ENCODE results near the gene SGSM2. TPM values are rescaled to one million over a fixed set of nuclear protein-coding genes. Genes with fewer than 3 reads are reported as not detected.

SGSM2 gene
- total and polyA plus RNA-seq, 2 of the 13 experiments (the other 11 are each of a cell fraction or from before 2014, with no cell fraction given), result 30.4 to 51.3 TPM

- Histone ChIP-seq H3K27me3 (ENCODE audit: control insufficient read depth in 1 of 2, insufficient read depth in 2 of 2, low read length in 2 of 2) (no peaks in the 10 kb centered on the region), H3K9me3 (ENCODE audit: low read length) (no peaks in the 10 kb centered on the region), H2AFZ (ENCODE audit: low read length) (no peak overlapping the region), H3K9ac (ENCODE audit: insufficient read depth, low read depth, low read length) (no peak overlapping the region), H3K4me2 (ENCODE audit: low read depth, low read length) (no peak overlapping the region), H3K79me2 (ENCODE audit: insufficient read depth, low read length) (peaks cover 4% of the 10 kb centered on the region), H3K4me3 (replicated peaks in 1 of 3; ENCODE audit: insufficient read depth in 1 of 3, low read depth in 2 of 3, low read length in 3 of 3) (no peak overlapping the region), H3K27ac (ENCODE audit: extremely low read length, insufficient read depth, low read length) (no peak overlapping the region), H3K4me1 (ENCODE audit: insufficient read depth, low read length) (peaks cover 32% of the 10 kb centered on the region), H3K36me3 (replicated peaks in 1 of 2; ENCODE audit: control insufficient read depth in 1 of 2, insufficient read depth in 2 of 2, low read length in 2 of 2) (peaks cover 5 to 15% of the 10 kb centered on the region in 2 experiments; a peak in 2 of 5 replicates), H4K20me1 (ENCODE audit: insufficient read depth, low read length) (peaks cover 16% of the 10 kb centered on the region)
- no peak for DNase-seq (ENCODE audit: low spot score)
- TF ChIP-seq RBM22 (optimal IDR thresholded peaks at IDR 0.05; ENCODE audit: low read length) (peak; percentile 54), THAP11 (CRISPR knock-in tag; IDR thresholded peaks at IDR 0.05) (no peak), SCMH1 (CRISPR knock-in tag; IDR thresholded peaks at IDR 0.05; ENCODE audit: borderline replicate concordance) (no peak)
- in situ Hi-C loops (cut with HindIII; ENCODE audit: extremely low pct_ligation_motif_present, low pct_unique_long_range_greater_than_20kb), result no loop called here
- CTCF ChIA-PET (ENCODE audit: low intra/inter-chr PET ratio, low total read pairs), result no interaction called here
- WGBS (ENCODE audit: low lambda C conversion rate), result 97% methylated on average over 15 of the region's 15 CpGs
- intact Hi-C loops (cut with micrococcal nuclease; ENCODE audit: unreplicated experiment), result no loop called here
- BruUV-seq (replicated peaks), result no TSS peak
- no peak for ATAC-seq
- FAIRE-seq, result no peak
- POLR2A ChIA-PET, result no interaction called here
Observed at GRCh38 chr17:2388683-2389055, 51.4 kb downstream of the SGSM2 start.

DNA sequence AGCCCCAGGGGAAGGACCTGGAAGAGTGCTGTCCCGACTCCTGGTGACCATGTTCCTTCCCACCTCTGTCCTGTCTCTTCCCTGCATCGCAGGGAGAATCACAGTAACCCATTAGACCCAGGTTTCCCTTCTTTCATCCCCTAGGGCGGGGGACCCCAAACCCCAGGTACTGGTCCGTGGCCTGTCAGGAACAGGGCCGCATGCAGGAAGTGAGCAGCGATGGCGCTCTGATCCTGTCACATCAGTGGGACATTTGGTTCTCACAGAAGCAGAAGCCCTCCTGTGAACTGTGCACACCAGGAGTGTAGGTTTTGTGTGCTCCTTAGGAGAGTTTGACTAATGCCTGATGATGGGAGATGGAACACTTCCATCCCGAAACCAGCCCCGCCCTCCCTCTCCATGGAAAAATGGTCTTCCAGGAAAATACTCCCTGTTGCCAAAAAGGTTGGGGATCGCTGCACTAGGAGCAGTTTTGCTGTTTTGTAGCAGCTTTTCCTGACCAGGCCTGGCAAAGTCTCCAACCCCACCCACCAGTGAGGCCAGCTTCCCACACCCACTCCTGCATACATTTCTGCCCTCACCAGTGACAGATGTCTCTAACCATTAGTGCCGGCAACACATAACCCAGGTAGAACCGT is 53.0 kb downstream of the SGSM2 start:
- no peak for ATAC-seq
- ChIA-PET POLR2A (no interaction called here), CTCF (ENCODE audit: low intra/inter-chr PET ratio, low total read pairs) (no interaction called here)
- 100% methylated on average over 9 of the region's 12 CpGs for WGBS (ENCODE audit: low lambda C conversion rate)
- Histone ChIP-seq H3K4me2 (ENCODE audit: low read depth, low read length) (no peak overlapping the region), H3K4me3 (replicated peaks in 1 of 3; ENCODE audit: insufficient read depth in 1 of 3, low read depth in 2 of 3, low read length in 3 of 3) (no peak overlapping the region), H3K4me1 (ENCODE audit: insufficient read depth, low read length) (peaks cover 35% of the 10 kb centered on the region), H2AFZ (ENCODE audit: low read length) (no peak overlapping the region), H4K20me1 (ENCODE audit: insufficient read depth, low read length) (peaks cover 20% of the 10 kb centered on the region), H3K27me3 (ENCODE audit: control insufficient read depth in 1 of 2, insufficient read depth in 2 of 2, low read length in 2 of 2) (no peaks in the 10 kb centered on the region), H3K9ac (ENCODE audit: insufficient read depth, low read depth, low read length) (no peak overlapping the region), H3K9me3 (ENCODE audit: low read length) (no peaks in the 10 kb centered on the region), H3K36me3 (replicated peaks in 1 of 2; ENCODE audit: control insufficient read depth in 1 of 2, insufficient read depth in 2 of 2, low read length in 2 of 2) (peaks cover 5 to 15% of the 10 kb centered on the region in 2 experiments; a peak in 2 of 5 replicates), H3K27ac (ENCODE audit: extremely low read length, insufficient read depth, low read length) (no peak overlapping the region), H3K79me2 (ENCODE audit: insufficient read depth, low read length) (peaks cover 4% of the 10 kb centered on the region)
- no peak for FAIRE-seq
- intact Hi-C loops (cut with micrococcal nuclease; ENCODE audit: unreplicated experiment) (no loop called here), in situ Hi-C loops (cut with HindIII; ENCODE audit: extremely low pct_ligation_motif_present, low pct_unique_long_range_greater_than_20kb) (no loop called here)
- no peak for DNase-seq (ENCODE audit: low spot score)
- no peak for TF ChIP-seq SMAD3 (CRISPR knock-in tag; IDR thresholded peaks at IDR 0.05)
- BruUV-seq (replicated peaks), result no TSS peak

Data from HepG2 (cell line).